ENCODE measurements around the gene EFNA5.
A peak's percentile ranks its signal among the peaks of the same experiment; 100 is the strongest.

The EFNA5 gene

DNA sequence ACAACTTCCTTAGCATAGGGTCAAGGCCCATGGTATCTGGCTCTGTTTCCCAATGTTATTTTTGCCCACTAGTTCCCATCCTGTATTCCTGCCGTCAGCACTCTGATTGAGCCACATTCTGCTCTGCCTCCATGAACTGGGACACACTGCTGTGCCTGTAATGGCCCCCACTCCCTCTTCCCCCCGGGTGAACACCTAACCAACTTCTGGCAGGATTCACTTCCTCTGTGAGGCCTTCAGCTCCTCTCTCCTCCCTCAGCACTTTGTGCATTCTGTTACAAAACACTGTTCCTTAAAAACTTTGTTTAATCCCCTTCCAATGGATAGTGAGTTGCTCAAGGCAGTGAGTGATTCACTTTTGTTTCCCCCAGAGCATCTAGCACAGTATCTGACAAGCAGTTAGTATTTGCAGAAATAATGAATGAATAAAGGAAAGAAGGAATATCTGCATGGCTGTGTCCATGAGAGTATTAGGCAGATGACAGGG lies 183.6 kb downstream of the EFNA5 start:
- DNase-seq (ENCODE audit: low read depth in 2 of 2), result no peak

DNA sequence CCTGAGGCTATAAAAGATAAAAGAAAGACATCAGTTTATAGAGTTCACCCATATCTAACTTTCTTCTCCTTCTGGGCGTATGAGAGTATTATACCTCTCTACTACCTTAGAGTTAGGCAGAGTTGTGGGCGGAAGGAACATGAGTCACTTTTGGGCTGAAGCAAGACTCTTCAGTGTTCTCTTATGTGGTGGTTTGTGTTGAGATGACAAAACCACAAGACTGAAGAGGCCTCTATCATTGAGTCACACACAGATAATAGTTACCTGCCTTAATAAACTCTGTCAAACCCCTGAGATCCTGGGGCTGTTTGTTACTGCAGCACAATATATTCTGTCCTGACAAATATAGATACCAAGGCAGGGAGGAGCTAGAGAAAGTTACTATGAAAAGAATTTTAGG lies 184.2 kb downstream of the EFNA5 start:
- peak; percentile 38 to 43 for DNase-seq (ENCODE audit: low read depth in 2 of 2)

DNA sequence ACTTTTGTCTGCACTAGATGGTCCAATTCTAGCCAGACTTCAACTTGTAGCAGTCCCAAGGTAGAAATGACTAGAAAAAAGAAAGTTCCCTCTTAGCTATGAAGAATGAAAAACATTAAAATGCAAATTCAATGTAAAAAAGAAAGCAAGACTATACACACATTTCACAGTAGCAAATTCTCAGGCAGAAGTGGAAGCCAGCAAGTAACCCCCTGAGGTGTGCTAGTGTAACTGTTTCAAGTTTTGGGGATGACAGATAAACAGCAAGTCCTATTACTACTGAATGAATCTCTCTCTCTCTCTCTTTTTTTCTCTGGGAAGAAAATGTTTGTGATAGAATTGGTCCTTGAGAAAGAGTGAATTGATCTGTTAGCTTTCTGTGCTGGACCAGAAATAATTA lies 185.6 kb downstream of the EFNA5 start:
- DNase-seq (ENCODE audit: low read depth in 2 of 2), result no peak

DNA sequence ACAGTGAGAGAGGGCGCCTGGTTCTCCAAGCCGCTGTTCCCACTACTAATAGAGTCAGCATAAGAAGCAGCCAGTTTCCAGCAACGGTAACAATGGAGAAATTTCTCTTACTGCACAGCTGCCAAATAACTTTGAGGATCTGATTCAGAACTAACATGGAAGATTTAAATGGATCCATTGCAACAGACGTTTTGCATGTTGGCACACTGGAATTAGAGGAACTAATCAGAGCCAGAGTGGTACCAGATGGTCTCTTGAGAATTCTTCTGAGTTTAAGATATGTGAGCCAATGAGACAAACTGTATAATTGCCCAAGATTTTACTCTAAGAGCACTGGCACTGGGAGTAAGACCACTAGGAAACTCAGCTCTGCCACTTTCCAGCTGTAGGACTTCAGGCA lies 186.5 kb downstream of the EFNA5 start:
- DNase-seq (ENCODE audit: low read depth in 2 of 2), result no peak

DNA sequence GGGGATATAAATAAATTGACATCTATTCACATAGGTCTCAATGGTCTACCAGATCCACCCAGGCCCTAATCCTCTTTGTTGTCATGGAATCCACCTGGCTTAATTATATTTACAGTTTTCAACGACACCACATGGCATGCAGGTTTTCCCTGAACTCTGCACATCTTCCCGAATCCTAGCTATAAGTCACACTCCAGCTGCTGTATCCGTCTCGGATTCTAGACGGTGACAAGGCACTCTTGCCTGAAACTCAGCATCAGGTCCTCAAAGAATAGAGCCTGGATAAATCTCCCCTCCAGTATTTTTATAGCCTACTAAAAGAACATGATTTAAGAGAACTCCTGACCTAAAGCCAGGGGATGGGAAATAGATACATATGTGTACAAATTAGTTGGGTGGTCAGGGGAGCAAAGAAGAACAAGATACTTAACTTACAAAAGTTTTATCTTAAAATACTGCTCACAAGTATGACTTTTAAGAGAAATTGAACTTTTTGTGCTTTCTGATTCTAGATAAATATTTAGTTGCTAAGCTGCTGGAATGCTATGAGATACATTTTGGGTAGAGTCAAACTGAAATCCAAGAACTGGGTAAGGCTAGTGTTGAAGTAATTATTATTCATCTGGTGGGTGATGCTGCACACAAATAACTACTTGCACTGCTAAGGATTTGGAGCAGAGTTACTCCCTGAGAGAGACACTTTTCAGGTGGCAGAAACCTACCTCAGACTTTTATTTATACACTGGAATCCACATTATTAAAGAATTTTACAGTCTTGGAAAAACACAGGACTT lies 187.3 kb downstream of the EFNA5 start:
- DNase-seq (ENCODE audit: low read depth in 2 of 2), result no peak

DNA sequence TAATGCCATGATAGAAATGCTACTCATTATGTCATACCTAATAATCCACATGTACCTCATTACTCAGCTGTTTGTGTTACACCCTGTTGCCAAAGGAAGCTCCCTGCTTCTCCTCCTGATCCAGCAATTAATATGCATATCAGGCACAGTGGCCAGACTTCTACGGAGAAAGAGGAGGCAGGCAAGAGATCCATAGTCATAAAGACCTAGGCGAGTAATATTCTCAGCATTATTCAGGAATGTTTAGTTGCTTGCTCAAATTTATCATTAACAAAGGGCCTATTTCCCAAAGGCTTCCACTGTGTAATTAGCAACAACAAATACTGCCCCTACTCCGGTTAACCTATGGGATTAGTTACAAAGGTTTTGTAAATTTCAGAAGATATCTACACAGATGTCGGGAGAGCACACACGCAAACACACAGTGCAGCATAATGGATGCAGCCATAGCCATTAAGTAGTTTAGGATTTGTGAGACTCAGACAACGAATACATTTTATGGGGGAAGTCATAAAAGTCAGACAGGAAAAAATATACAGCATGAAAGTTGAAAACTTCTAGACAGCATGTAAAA lies 192.6 kb downstream of the EFNA5 start:
- DNase-seq (ENCODE audit: low read depth in 2 of 2), result no peak

DNA sequence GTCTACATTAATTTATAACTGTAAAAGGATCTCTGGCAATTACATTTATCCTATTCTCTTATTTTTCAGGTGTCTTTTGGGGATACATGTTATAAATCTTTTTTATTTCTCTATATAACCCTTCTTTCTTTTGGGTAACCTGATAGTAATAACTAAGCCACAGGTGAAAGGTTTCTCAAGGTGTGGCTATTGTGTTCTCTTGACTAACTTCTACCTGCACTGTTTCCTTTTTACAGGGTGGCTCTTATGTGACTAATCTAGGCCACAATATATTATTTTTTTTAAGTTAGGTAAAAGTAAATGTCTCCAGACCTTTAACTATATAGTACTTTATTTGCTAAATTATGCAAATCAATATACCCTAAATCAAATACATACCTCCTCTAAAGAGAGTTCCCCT lies 193.2 kb downstream of the EFNA5 start:
- DNase-seq (ENCODE audit: low read depth in 2 of 2), result no peak

DNA sequence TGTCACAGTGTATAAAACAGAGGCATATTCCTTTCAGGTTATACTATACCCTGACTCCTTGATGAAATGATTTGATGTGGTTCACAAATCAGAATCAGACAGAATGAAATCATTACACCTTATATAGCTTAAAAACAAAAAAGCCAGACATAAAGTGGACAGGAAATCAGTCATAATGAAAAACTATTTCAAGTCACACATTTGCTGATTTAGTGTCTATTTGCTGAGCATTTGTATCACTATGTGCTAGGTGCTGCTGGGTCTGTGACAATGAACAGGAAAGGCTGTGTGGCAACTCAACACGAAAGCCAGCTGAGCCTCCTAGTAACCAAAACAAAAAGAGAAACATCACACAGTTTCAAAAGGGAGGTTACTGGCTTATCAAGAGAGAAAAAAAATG lies 194.0 kb downstream of the EFNA5 start:
- DNase-seq (ENCODE audit: low read depth in 2 of 2), result peak in 1 of 2 donors; percentile 24

DNA sequence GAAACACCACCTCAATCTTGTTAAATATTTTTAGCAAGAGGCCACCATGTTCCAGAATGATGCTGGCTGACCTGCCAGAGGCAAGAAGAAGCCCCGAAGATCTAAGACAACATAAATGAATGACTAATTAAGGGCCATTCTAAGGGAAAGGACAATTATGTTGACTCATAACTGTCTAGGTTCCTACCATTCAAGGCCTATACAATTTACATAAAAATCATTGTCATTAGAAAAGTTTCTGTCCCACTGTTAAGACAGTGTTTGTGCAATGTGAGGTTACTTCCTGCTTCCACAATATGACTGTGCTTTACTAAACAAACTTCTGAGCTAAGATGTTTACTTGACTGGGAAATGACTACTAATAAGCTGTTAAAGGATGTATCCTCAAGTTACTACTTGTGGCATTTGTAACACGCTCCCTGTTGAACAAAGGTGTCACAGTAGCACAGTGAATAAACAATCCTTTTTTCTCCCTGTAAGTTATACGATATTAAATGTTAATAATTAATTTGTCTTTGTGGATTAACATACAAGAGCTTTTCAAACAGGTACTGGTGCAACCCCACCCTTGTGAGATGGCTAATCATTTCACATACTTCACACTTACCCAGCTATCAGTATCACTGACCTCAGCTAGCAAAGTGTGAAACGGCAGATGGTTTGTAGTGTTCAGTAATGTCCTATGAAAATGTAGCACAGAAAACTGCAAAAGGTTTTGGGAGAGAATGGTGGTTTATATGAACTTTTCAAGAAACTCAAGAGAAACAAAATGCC lies 195.8 kb downstream of the EFNA5 start:
- DNase-seq (ENCODE audit: low read depth in 2 of 2), result no peak

DNA sequence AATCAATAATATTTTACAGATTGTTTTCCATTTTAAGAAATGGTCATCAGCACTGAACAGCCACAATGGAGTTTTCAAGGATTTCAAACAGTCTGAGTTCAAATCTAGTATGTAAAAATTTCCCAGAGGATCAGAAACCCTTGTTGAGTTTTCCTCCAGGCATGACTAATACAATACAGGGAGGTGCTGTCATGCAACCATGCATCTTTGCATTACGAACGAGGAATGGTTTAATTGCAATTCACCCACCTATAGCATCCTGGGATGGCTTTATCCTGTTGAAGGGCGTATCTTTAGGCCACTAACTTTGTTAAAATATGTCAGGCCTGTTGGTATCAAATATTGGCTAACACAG lies 196.4 kb downstream of the EFNA5 start:
- no peak for DNase-seq (ENCODE audit: low read depth in 2 of 2)

DNA sequence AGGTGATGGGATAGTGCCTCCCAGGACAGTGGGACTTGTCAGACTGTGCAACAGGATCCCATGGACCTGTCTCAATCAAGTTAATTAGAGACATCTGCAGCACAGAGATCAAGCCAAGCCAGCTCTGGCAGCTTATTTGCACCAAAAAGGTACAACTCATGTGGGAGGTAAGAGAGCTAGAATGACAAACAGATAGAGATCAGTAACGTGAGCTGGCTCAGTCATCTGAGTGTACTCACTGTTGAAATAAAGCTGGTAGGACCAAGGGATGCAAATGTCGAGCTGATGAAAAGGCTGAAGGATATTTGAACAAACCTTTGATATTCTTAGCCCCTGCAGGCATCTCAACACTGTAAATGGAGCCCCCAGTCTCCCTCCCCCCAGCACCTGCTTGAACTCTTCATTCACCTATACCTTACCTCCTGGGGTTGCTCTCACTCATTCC lies 198.1 kb downstream of the EFNA5 start:
- no peak for DNase-seq (ENCODE audit: low read depth in 2 of 2)

DNA sequence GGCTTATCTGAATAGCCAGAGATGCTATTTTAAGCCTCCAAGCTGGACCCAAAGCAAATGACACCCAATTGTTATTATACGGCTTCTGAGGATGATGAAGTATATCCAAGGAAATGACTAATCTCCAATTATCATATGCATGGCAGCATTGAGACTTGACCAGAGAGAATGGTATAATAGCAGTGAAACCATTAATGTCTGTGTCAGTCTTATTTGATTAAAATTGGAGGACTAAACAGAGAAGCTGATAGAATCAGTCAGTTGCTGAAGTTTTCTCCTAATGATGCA lies 200.5 kb downstream of the EFNA5 start:
- no peak for DNase-seq (ENCODE audit: low read depth in 2 of 2)

DNA sequence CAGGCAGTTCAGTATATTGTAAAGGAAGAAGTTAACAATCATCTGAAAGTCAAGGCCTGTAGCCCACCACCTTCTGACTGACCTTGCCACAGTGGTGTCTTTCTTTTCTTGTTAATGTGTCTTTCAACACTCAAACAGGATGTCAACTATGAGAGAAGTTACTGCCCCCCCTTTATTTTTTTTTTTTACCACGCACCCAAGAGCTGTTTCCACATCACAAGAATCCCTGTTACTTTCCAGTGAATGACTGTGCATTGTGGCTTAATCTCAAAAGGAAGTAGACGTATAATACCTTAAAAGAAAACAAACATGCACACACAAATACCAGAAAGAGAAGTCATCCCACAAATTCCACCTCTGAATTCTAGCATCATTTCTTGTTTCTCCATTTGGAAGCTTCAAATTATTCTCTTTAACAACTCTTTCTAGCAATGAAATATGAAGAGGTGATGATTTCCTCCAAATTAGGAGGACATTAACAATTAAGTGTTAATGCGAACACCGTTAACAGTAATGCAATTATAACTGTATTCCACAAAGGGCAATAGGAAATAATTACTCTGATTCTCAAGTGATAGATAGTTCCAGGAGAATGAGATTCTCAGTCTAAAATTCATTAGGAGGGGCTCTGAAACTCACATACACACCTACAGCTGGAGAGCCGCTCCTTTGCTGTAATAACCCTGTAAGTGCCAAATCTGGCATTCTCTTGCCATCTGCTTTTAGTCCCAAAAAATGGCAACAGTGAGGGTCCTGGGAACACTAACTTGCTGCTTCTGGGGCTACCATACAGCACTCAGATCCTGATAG lies 201.0 kb downstream of the EFNA5 start:
- no peak for DNase-seq (ENCODE audit: low read depth in 2 of 2)

DNA sequence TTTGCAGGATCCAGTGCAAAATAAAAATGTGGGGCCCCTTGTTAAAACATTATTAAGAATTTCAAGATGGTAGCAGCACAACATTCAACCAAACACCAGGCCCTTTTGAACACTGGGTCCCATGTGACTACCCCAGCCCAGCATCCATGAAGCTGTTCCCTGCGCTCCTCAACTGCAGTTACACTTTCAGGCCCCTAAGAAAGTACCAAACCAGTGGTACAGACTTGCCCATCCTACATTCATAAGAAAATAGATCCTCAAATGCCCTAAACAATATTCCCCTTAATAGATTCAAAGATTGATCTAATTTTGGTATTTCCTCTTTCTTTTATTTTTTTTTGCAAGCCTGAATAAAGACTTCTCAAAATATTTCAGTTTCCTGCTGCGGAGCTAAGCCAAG lies 201.7 kb downstream of the EFNA5 start:
- DNase-seq (ENCODE audit: low read depth in 2 of 2), result no peak

DNA sequence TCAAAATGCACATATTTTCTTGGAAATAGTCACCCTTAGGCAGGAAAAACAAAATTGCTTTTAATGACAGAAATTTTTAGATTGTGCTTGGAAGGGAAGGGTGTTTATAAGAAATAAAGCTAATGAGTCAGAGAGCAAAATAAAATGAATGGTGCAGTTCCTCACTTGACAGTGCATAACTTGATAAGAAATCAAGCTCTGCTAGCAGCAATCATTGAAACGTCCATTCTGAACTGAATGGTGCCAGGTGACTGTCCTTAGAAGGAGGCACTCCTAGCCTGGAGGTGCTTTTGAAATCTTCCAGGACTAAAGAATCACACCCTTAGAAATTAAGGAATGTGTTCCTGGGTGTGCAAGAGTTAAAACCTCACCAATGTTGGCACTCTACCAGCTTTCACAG lies 202.5 kb downstream of the EFNA5 start:
- DNase-seq (ENCODE audit: low read depth in 2 of 2), result no peak

DNA sequence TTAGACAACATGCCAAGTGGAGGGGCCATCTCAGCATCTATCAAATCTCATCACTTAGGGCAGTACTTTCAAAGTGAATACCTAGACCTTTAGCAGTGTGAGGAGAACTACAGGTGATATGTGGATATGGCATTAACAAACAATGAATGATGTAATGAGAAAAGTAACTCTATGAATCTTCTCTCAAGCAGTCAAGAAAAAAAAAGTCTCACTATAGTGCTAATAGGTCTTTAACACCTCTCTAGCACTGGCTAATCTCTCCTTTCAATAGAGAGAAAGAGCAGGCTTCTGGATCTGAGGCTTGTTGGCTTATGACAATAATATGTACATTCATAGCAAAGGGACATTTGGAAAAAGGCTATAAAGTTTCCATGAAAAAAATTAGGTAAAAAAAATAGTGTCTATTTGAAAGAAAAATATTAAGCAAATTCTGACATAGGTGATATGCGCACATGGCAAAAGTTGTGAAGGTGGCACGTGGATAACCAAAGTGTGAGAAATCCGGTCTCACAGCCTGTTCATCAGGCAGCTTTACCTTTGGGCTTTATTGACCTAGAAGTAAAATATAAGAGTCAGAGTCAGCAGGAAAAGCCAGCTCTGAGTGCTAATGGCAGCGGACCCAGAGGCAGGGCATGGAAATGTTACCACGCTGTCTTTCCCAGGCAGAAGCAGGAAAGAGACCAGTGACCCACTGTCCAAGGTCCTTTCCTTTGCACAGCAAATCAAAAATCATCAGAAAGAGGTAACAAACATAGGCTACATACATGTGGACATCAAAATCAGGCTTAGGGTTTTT lies 203.4 kb downstream of the EFNA5 start:
- DNase-seq (ENCODE audit: low read depth in 2 of 2), result no peak

DNA sequence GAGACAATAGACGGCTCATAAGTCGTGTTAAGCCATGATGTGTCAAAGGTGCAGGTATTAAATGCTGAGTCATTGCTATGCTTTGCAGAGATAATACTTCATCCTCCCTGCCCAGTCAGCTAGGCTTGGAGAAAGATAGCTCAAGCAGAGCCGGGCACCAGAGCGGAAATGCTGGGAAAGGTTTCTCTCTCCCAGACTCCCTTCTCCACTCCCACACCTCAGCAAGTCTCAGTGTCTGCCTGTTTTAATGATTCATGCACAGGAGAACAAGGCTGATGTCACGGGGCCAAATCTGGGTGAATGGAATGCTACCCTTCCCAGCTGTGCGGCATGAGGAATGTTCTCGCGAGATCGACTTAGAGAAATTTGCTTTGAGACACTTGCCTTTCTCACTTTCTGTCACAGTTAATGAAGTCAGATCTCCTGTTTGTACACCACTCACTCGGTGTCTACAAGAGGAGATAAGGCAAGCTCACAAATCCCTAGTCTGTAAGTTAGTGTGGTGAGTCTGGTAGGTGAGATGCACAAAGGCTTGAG lies 204.4 kb downstream of the EFNA5 start:
- no peak for DNase-seq (ENCODE audit: low read depth in 2 of 2)

DNA sequence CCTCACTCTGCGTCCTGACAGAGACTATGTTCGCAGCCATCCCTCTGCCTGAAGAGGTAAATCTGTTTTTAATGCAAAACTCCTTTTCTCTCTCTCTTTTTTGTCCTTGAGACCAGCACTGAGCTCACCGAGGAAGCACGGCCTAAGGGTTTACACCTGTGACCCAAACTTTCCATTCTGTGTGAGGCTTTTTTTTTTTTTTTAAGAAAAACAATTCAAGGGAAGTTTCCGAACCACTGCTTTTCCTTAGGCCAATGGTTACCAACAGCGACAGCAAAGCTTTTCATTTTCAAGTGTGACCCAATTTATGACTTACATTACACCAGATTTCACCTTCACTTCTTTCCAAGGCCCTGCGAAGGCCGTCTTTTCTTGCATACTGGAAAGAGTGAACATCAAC lies 205.9 kb downstream of the EFNA5 start:
- no peak for DNase-seq (ENCODE audit: low read depth in 2 of 2)

DNA sequence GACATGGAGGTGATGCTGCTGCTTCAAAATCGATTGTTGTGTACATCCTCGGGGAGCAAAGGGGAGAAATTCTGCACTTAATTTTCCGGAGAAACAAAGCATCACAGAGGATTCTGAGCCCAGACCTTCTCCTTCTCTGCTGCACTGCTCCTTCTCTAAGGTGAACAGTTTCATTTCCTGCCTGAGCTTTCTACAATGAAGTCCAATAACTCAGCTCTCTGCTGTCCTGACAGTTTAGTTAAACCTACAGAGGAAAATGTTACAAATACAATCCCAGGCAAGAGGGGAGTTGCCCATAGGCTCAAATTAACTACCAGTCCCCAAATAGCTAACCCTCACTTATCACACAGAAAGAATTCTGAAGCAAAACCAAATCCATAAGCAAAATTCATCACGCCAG lies 206.3 kb downstream of the EFNA5 start:
- DNase-seq (ENCODE audit: low read depth in 2 of 2), result no peak

DNA sequence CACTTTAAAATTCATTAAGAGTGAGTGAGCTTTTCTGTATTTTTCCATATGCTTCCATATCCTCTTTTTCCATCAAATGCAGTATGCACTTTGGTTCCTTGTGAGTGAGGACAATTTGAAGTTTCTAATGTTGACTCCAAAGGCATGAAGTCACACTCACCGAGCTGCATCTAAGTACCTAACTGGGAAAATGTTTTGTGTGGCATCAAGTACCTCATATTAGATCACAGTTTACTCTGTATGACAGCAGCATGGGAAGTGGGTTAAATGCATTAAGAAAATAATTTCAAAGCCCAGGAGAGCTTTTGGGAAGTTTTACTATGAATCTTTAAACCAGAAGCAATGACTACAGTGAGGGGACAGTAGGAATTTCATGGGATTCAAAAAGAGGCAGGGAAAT lies 207.0 kb downstream of the EFNA5 start:
- no peak for DNase-seq (ENCODE audit: low read depth in 2 of 2)

DNA sequence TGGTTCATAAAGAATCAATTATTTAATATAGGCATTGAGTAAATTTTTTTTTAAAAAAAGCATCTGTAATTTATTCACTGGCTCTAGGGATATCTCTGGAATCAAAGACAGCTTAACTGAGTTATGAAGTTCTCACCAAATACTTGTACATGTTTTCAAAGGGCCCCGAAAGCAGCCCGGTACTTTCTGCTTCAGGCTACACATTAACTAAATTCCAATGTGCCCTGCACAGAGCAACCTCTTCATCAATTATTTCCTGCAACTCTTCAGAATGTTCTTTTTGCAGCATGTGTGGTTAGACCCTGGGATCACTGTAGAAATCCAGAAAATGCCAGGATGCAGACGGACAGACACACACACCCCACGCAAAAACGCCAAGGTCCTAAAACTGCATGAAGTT lies 209.0 kb downstream of the EFNA5 start:
- DNase-seq (ENCODE audit: low read depth in 2 of 2), result no peak
